Stomach (tissue), 9 donors: ENCODE data around the gene KCNQ1. TPM values are rescaled to one million over a fixed set of nuclear protein-coding genes. Genes with fewer than 3 reads are reported as not detected.
"Not testable (repeated sequence)": the region's sequence is repeated elsewhere in the genome, so short reads cannot be mapped to it uniquely, and the experiment has no call there.

Experiments
- DNase-seq, 2 donors: peaks; one replicate each; pipeline versions ENCODE4 v3.0.0 to v3.0.0-alpha.2; 2013 to 2019
- H3K27ac ChIP-seq, 5 donors: fragments of 200-600 bp in 4 of 5; sonication (generic) in 4 of 5; one replicate each; pipeline ENCODE4 v1.5.1; 2013 to 2019; ENCODE audit warnings: mild to moderate bottlenecking in 1 of 5, moderate library complexity in 1 of 5
- H3K27me3 ChIP-seq, 3 donors: fragments of 200-600 bp; sonication (generic); one replicate each; pipeline ENCODE4 v1.5.1; 2017 to 2019; ENCODE audit warnings: mixed run types in 1 of 3
- H3K36me3 ChIP-seq, 4 donors: fragments of 200-600 bp; sonication (generic); 1 replicate in 3 of 4; 2 replicates in 1 of 4; pipeline ENCODE4 v1.5.1; 2016 to 2019
- H3K4me1 ChIP-seq, 4 donors: fragments of 200-600 bp; sonication (generic); one replicate each; pipeline ENCODE4 v1.5.1; 2016 to 2019
- H3K4me3 ChIP-seq, 4 donors: fragments of 200-600 bp; sonication (generic) in 3 of 4; one replicate each; pipeline ENCODE4 v1.5.1; 2016 to 2019; ENCODE audit warnings: mild to moderate bottlenecking in 1 of 4
- H3K9me3 ChIP-seq, 4 donors: fragments of 200-600 bp; sonication (generic); one replicate each; pipeline ENCODE4 v1.5.1; 2016 to 2019
- CTCF ChIP-seq, 7 experiments: fragments of 450-650 bp in 4 of 7; fragments of 200-600 bp in 3 of 7; sonication (generic) in 3 of 7; IDR thresholded peaks; one replicate each; pipeline ENCODE4 v1.5.1; 2016 to 2019; ENCODE audit warnings: antibody characterized with exemption in 7 of 7, control low read depth in 2 of 7, mild to moderate bottlenecking in 1 of 7
- EP300 ChIP-seq: sonication (generic); formaldehyde crosslinking; IDR thresholded peaks from one replicate; pipeline ENCODE4 v1.6.1; 2017; ENCODE audit warnings: antibody characterized with exemption
- POLR2A ChIP-seq, 4 donors: fragments of 450-650 bp; IDR thresholded peaks; one replicate each; pipeline ENCODE4 v1.6.1; 2016; ENCODE audit warnings: antibody characterized with exemption in 4 of 4, control low read depth in 2 of 4, mild to moderate bottlenecking in 1 of 4, moderate library complexity in 1 of 4
- POLR2AphosphoS5 ChIP-seq, 3 donors: sonication (generic); formaldehyde crosslinking; IDR thresholded peaks; one replicate each; pipeline ENCODE4 v1.6.1; 2016; ENCODE audit warnings: antibody characterized with exemption in 3 of 3
- WGBS, 5 donors: extraction: QIAGEN DNeasy Blood & Tissue Kit in 3 of 5; methylation state at CpG; one replicate each; pipeline versions ENCODE4 v1.1.5 to v1.1.7; 2013 to 2018; 5-methylcytosine and 5-hydroxymethylcytosine counted together
- intact Hi-C: fragments of 100-400 bp; cut with DNase I; formaldehyde crosslinking; loops from one replicate; pipeline ENCODE4 v1.15.1; 2023; ENCODE audit warnings: low total_unique reads
- polyA plus RNA-seq, 3 donors: library from polyadenylated mRNA; stranded (reverse); fragments of 200-250 nt; gene quantifications; one replicate each; pipeline ENCODE4 v1.2.3, GENCODE V29; 2013
- total RNA-seq, 5 donors: library from RNA; depleted of rRNA; stranded (reverse); fragments of >200 nt; gene quantifications; one replicate each; pipeline versions ENCODE4 v1.1.0 to v1.2.3, GENCODE V29; 2014 to 2016
- donor health status: healthy with polysubstance abuse.
- donor health status: Bipolar disorder and iron deficiency.
- donor health status: healthy.

Gene KCNQ1
- total and polyA plus RNA-seq, 8 donors = 12.1 to 155 (median 49.0) TPM

DNA sequence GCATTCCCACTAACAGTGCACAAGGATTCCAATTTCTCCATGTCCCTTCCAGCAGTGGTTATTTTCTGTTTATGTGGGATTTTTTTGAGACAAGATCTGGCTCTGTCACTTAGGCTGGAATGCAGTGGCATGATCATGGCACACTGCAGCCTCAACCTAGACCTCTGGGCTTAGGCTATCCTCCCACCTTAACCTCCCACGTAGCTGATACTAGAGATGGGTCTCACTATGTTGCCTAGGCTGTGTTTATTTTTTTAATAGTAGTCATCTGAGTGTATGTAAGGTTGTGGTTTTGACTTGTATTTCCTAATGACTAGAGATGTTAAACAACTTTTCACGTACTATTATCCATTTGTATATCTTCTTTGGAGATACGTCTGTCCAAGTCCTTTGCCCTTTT lies 180.4 kb downstream of the KCNQ1 start:
- peaks cover 0 to 9% (median 5%) of the 10 kb centered on the region in 4 donors for H3K36me3 ChIP-seq
- 56 to 63% (median 59%) methylated on average over 3 of the region's 3 CpGs for WGBS, 5 donors

GRCh38 chr11:2630679-2631078 lies 185.9 kb downstream of the KCNQ1 start:
- H3K36me3 ChIP-seq = peaks cover 0 to 8% (median 0%) of the 10 kb centered on the region in 4 donors
- H3K27me3 ChIP-seq = no peaks in the 10 kb centered on the region
- WGBS, 5 donors = 91 to 100% (median 98%) methylated on average over 1 of the region's 1 CpG
- H3K27ac ChIP-seq = no peak overlapping the region
- TF ChIP-seq CTCF (IDR thresholded peaks at IDR 0.05) (no peak), POLR2AphosphoS5 (IDR thresholded peaks at IDR 0.05) (no peak), POLR2A (IDR thresholded peaks at IDR 0.05) (no peak), EP300 (no peak)
- H3K9me3 ChIP-seq = peaks cover 15 to 74% (median 53%) of the 10 kb centered on the region in 4 donors
- DNase-seq = no peak
- H3K4me3 ChIP-seq = no peak overlapping the region
- no peaks in the 10 kb centered on the region for H3K4me1 ChIP-seq
- intact Hi-C loops = no loop called here

More for the DNA sequence above, 180.4 kb downstream of the KCNQ1 start:
- intact Hi-C loops = no loop called here
- H3K4me3 ChIP-seq = no peak overlapping the region
- no peaks in the 10 kb centered on the region for H3K27me3 ChIP-seq
- peaks cover 0 to 29% (median 14%) of the 10 kb centered on the region in 4 donors for H3K9me3 ChIP-seq
- DNase-seq = no peak
- no peaks in the 10 kb centered on the region for H3K4me1 ChIP-seq
- TF ChIP-seq POLR2AphosphoS5 (IDR thresholded peaks at IDR 0.05) (no peak), EP300 (no peak), CTCF (IDR thresholded peaks at IDR 0.05) (no peak), POLR2A (IDR thresholded peaks at IDR 0.05) (no peak)
- H3K27ac ChIP-seq = no peak overlapping the region

DNA sequence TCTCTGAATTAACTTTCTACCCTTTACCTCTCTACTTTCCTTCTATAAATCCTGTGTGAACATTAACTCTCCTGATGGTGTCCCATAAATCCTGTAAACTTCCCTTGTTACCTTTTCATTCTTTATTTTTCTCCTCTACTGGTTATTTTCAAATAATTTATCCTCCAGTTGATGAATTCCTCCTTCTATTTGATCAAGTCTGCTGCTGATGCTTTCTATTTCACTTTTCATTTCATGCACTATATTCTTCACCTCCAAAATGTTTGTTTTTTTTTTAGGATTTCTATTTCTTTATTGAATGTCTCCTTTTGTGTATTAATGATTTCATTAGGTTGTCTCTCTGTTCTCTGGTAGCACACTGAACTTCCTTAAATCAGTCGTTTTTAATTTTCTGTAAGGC lies 186.4 kb downstream of the KCNQ1 start:
- no peaks in the 10 kb centered on the region for H3K4me1 ChIP-seq
- TF ChIP-seq POLR2A (IDR thresholded peaks at IDR 0.05) = no peak
- no peak for TF ChIP-seq EP300
- no peak for TF ChIP-seq POLR2AphosphoS5 (IDR thresholded peaks at IDR 0.05)
- no peak for TF ChIP-seq CTCF (IDR thresholded peaks at IDR 0.05)
- no peak overlapping the region for H3K27ac ChIP-seq
- H3K27me3 ChIP-seq = no peaks in the 10 kb centered on the region
- H3K9me3 ChIP-seq = peaks cover 15 to 74% (median 53%) of the 10 kb centered on the region in 4 donors
- intact Hi-C loops = no loop called here
- H3K4me3 ChIP-seq = no peak overlapping the region
- 65 to 71% (median 69%) methylated on average over 1 of the region's 1 CpG for WGBS, 5 donors
- peaks cover 0 to 8% (median 0%) of the 10 kb centered on the region in 4 donors for H3K36me3 ChIP-seq
- no peak for DNase-seq

- intact Hi-C loops, H3K36me3 ChIP-seq, H3K4me3 ChIP-seq, H3K4me1 ChIP-seq, H3K27ac ChIP-seq, H3K27me3 ChIP-seq, DNase-seq: not testable (repeated sequence)
- peaks cover 13 to 79% (median 59%) of the 10 kb centered on the region in 4 donors for H3K9me3 ChIP-seq
- WGBS, 5 donors = 91 to 98% (median 95%) methylated on average over 13 of the region's 13 CpGs
These were observed 195.0 kb downstream of the KCNQ1 start for GRCh38 chr11:2639763-2640162.

DNA sequence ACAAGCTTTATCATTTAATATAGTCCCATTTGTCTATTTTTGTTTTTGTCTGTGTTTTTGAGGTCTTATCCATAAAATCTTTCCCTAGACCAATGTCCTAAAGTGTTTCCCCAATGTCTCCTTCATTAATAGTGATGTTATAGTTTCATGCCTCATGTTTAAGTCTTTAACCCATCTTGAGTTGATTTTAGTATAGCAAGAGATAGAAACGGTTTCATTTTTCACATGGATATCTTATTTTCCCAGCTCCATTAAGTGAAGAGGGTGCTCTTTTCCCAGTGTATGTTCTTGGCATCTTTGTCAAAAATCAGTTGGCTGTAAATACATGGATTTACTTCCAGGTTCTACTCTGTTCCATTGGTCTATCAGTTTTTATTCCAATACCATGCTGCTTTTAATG lies 196.8 kb downstream of the KCNQ1 start:
- WGBS, 5 donors = 86 to 96% (median 89%) methylated on average over 1 of the region's 1 CpG
- H3K4me1 ChIP-seq = no peaks in the 10 kb centered on the region
- intact Hi-C loops = no loop called here
- no peak for TF ChIP-seq POLR2A (IDR thresholded peaks at IDR 0.05)
- H3K9me3 ChIP-seq = peaks cover 23 to 95% (median 77%) of the 10 kb centered on the region in 4 donors
- DNase-seq = no peak
- peaks cover 0 to 9% (median 0%) of the 10 kb centered on the region in 4 donors for H3K36me3 ChIP-seq
- H3K27ac ChIP-seq = no peak overlapping the region
- H3K4me3 ChIP-seq = no peak overlapping the region
- no peaks in the 10 kb centered on the region for H3K27me3 ChIP-seq
